ENCODE results near the gene CXCR2. TPM values are rescaled to one million over a fixed set of nuclear protein-coding genes. Genes with fewer than 3 reads are reported as not detected.

The CXCR2 gene
- total RNA-seq, 1 experiment from 2014 or later: not detected

DNA sequence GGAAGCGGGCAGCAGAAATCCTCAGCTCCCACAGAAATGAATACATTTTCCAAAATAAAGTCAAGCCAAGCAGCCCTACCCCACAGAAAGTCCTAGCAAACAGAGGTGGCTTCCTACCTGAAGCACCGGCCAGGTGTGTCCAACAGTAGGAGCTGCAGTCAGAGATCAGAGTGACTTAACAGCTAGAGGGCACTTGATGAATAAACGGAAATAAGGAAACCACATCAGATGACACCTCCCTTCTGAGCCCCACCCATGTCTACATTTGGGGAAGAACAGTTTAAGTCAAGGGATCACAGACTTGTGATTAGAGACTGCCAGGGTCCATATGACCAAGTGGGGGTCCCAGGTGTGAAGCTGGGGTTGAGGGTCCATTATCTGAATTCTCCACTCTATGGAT is 41.0 kb downstream of the CXCR2 start, which contains the start of gene CXCR1:
TSS of gene CXCR1 (minus strand) at position 172 of the 400 bp plus-strand sequence. CDS start 1,751 bp downstream, outside the sequence.
- H3K9me3 Mint-ChIP-seq (ENCODE audit: unreplicated experiment): no peaks in the 10 kb centered on the region
- Histone ChIP-seq H3K27me3 (replicated peaks; ENCODE audit: control insufficient read depth, insufficient read depth, low read length) (no peaks in the 10 kb centered on the region), H3K4me1 (peaks cover 15% of the 10 kb centered on the region), H3K36me3 (ENCODE audit: control insufficient read depth, insufficient read depth, low read length) (no peaks in the 10 kb centered on the region), H3K4me3 (ENCODE audit: low read depth, low read length) (no peak within 1 kb of the TSS), H3K9me3 (no peaks in the 10 kb centered on the region; the same call in 1 of the 2 replicates)
- no peak within 1 kb of the TSS for H3K27ac Mint-ChIP-seq (ENCODE audit: unreplicated experiment)
- intact Hi-C loops (cut with micrococcal nuclease; ENCODE audit: unreplicated experiment): no loop called here
- no peak within 1 kb of the TSS for H3K4me3 Mint-ChIP-seq (ENCODE audit: unreplicated experiment)
- BruUV-seq (replicated peaks): no TSS peak
- no peak for DNase-seq
- CTCF ChIA-PET: no interaction called here
- H3K4me1 Mint-ChIP-seq (ENCODE audit: low read depth, unreplicated experiment): peaks cover 19% of the 10 kb centered on the region
- H3K27me3 Mint-ChIP-seq (ENCODE audit: insufficient read depth, unreplicated experiment): peaks cover 10% of the 10 kb centered on the region
- no peaks in the 10 kb centered on the region for H3K36me3 Mint-ChIP-seq (ENCODE audit: insufficient read depth, unreplicated experiment)
- TF ChIP-seq, protein P1, sequence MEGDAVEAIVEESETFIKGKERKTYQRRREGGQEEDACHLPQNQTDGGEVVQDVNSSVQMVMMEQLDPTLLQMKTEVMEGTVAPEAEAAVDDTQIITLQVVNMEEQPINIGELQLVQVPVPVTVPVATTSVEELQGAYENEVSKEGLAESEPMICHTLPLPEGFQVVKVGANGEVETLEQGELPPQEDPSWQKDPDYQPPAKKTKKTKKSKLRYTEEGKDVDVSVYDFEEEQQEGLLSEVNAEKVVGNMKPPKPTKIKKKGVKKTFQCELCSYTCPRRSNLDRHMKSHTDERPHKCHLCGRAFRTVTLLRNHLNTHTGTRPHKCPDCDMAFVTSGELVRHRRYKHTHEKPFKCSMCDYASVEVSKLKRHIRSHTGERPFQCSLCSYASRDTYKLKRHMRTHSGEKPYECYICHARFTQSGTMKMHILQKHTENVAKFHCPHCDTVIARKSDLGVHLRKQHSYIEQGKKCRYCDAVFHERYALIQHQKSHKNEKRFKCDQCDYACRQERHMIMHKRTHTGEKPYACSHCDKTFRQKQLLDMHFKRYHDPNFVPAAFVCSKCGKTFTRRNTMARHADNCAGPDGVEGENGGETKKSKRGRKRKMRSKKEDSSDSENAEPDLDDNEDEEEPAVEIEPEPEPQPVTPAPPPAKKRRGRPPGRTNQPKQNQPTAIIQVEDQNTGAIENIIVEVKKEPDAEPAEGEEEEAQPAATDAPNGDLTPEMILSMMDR (IDR thresholded peaks at IDR 0.05; ENCODE audit: insufficient read depth in 1 of 2, low read depth in 1 of 2, low read length in 1 of 2, severe bottlenecking in 1 of 2, unreplicated experiment in 1 of 2): no peak
- POLR2A ChIA-PET: no interaction called here

DNA sequence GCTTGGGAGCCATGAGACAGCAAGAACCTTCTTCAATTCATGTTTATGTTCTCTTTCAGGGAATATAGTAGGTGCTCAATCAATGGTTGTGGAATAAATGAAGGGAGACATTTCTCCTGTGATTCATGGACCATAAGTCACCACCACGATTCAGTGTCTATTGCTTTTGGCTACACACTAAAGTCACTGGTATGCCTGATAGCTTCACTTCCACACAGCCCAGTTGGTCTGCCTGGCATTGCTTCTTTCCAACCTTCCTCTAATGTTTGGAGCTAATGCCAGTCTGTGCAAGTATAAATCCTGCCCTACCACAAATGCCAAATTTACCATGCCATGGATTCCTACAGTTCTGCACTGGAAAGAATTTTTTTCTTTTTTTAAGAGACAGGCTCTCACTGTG is 42.2 kb downstream of the CXCR2 start:
- no TSS peak for BruUV-seq (replicated peaks)
- CTCF ChIA-PET: no interaction called here
- TF ChIP-seq, protein P1 (IDR thresholded peaks at IDR 0.05; ENCODE audit: insufficient read depth in 1 of 2, low read depth in 1 of 2, low read length in 1 of 2, severe bottlenecking in 1 of 2, unreplicated experiment in 1 of 2): no peak

DNA sequence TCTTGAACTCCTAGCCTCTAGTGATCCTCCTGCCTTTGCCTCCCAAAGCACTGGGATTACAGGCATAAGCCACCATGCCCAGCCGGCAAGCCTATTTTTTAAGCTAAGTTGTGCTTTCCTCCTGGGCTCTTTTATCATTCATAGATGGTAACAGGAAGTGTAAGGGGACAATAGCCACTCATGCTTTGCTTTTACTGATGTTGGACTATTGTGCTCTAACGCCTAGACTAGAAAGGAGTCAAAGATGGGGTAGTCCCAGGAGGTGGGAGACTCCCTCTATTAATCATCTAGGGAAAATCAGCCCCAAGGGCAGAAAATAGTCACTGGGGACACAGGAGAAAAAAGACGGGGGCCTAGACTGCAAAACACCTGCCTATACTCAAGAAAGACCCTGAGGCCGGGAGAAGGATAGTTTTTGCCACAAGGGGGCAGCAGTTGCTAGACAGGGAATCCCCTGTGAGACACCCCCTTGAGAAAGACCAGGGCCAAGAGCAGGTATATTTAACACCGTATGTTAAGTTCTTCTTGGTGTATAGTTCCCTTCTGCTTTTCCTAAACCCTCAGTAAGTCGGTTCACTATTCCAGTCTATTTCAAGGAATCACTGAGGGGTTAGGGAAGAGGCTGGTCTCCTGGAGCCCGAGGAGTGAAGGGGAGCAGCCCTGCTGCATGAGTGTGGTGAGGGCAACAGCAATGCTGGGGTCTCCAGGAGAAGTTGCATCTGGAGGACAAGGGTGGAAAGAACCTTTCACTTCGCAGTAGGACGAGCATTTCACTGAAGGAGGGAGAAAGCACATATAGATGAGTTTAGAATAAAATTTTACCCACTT is 43.0 kb downstream of the CXCR2 start:
- no peaks in the 10 kb centered on the region; the same call in 1 of the 2 replicates for H3K9me3 ChIP-seq
- H3K4me3 Mint-ChIP-seq (ENCODE audit: unreplicated experiment): no peak overlapping the region
- no peaks in the 10 kb centered on the region for H3K36me3 Mint-ChIP-seq (ENCODE audit: insufficient read depth, unreplicated experiment)
- ChIA-PET CTCF (no interaction called here), POLR2A (no interaction called here)
- H3K4me3 ChIP-seq (ENCODE audit: low read depth, low read length): no peak overlapping the region
- peak; percentile 66 to 73 for DNase-seq
- intact Hi-C loops (cut with micrococcal nuclease; ENCODE audit: unreplicated experiment): no loop called here
- peaks cover 6% of the 10 kb centered on the region for H3K27me3 Mint-ChIP-seq (ENCODE audit: insufficient read depth, unreplicated experiment)
- H3K4me1 ChIP-seq: peaks cover 15% of the 10 kb centered on the region
- H3K9me3 Mint-ChIP-seq (ENCODE audit: unreplicated experiment): no peaks in the 10 kb centered on the region
- BruUV-seq (replicated peaks): no TSS peak
- no peaks in the 10 kb centered on the region for H3K27me3 ChIP-seq (replicated peaks; ENCODE audit: control insufficient read depth, insufficient read depth, low read length)
- H3K36me3 ChIP-seq (ENCODE audit: control insufficient read depth, insufficient read depth, low read length): no peaks in the 10 kb centered on the region
- peaks cover 19% of the 10 kb centered on the region for H3K4me1 Mint-ChIP-seq (ENCODE audit: low read depth, unreplicated experiment)
- TF ChIP-seq, protein P1 (IDR thresholded peaks at IDR 0.05; ENCODE audit: insufficient read depth in 1 of 2, low read depth in 1 of 2, low read length in 1 of 2, severe bottlenecking in 1 of 2, unreplicated experiment in 1 of 2): peak; percentile 50 to 67
- peak overlapping the region; percentile 69 for H3K27ac Mint-ChIP-seq (ENCODE audit: unreplicated experiment)

More for the DNA sequence above, 42.2 kb downstream of the CXCR2 start:
- Histone ChIP-seq H3K9me3 (no peaks in the 10 kb centered on the region; the same call in 1 of the 2 replicates), H3K36me3 (ENCODE audit: control insufficient read depth, insufficient read depth, low read length) (no peaks in the 10 kb centered on the region), H3K4me1 (peaks cover 15% of the 10 kb centered on the region), H3K27me3 (replicated peaks; ENCODE audit: control insufficient read depth, insufficient read depth, low read length) (no peaks in the 10 kb centered on the region), H3K4me3 (ENCODE audit: low read depth, low read length) (no peak overlapping the region)
- no peak overlapping the region for H3K4me3 Mint-ChIP-seq (ENCODE audit: unreplicated experiment)
- H3K36me3 Mint-ChIP-seq (ENCODE audit: insufficient read depth, unreplicated experiment): no peaks in the 10 kb centered on the region
- H3K27me3 Mint-ChIP-seq (ENCODE audit: insufficient read depth, unreplicated experiment): peaks cover 6% of the 10 kb centered on the region
- POLR2A ChIA-PET: no interaction called here
- peaks cover 19% of the 10 kb centered on the region for H3K4me1 Mint-ChIP-seq (ENCODE audit: low read depth, unreplicated experiment)
- no peak for DNase-seq
- intact Hi-C loops (cut with micrococcal nuclease; ENCODE audit: unreplicated experiment): no loop called here
- no peak overlapping the region for H3K27ac Mint-ChIP-seq (ENCODE audit: unreplicated experiment)
- H3K9me3 Mint-ChIP-seq (ENCODE audit: unreplicated experiment): no peaks in the 10 kb centered on the region

Measured in Caco-2 (cell line).